HFF-Myc (cell line): ENCODE data around the gene WDR11.
A peak's percentile ranks its signal among the peaks of the same experiment; 100 is the strongest.

ENCODE experiments used
- DNase-seq: peaks from one replicate; pipeline ENCODE4 v3.0.0-alpha.2; 2011; ENCODE audit warnings: low read depth; ENCODE audit errors: extremely low read depth
- H3K4me3 ChIP-seq: replicated peaks from 2 replicates; pipeline ENCODE4 v1.5.1; 2011; ENCODE audit warnings: low read depth, mild to moderate bottlenecking, control low read depth, low read length
- CTCF ChIP-seq: IDR thresholded peaks from 2 replicates; pipeline ENCODE4 v1.5.1; 2012; ENCODE audit warnings: mild to moderate bottlenecking, low read depth, low read length, control low read depth; ENCODE audit errors: missing control alignments

The WDR11 gene

GRCh38 chr10:120813085-120813484 lies 38.1 kb upstream of the WDR11 start:
- no peak for TF ChIP-seq CTCF
- no peak overlapping the region for H3K4me3 ChIP-seq
- no peak for DNase-seq

DNA sequence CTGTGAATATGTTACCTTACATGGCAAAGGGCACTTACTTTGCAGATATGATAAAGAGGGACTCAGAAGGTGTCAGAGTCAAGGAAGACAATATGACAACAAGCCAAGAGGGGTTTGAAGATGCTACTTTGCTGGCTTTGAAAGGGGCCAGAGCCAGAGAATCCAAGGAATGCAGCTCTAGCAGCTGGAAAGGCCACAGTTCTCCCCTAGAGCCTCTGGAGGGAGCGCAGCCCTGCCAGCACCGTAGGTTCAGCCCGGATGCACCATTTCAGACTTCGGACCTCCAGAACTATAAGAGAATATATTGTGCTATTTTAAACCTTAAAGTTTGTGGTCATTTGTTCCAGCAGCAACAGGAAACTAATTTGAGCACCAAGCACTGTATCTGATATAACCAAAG lies 32.9 kb upstream of the WDR11 start:
- DNase-seq, result no peak

GRCh38 chr10:120819366-120819765 lies 31.8 kb upstream of the WDR11 start:
- no peak for DNase-seq

More for the DNA sequence above, 32.9 kb upstream of the WDR11 start:
- TF ChIP-seq CTCF, result no peak
- no peak overlapping the region for H3K4me3 ChIP-seq

DNA sequence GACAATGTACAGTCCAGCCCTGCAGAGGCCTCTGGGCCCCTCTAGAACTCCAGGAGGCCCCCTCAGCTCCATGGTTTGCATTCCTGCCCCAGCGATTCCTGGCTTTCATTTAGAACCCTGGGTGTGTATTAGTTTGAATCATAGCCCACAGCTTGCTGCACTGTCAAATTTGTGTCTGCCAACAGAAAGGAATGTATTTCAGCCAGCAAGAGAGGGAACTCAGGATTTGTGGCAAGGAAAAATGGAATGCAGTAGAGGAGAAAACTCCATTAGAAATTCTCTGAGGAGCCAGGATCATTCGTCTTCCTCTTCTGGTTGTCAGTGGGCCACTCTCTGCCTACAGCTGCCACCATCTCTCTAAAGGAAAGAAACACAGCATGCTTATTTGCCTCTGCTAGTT lies 27.9 kb upstream of the WDR11 start:
- no peak for TF ChIP-seq CTCF
- DNase-seq, result no peak
- H3K4me3 ChIP-seq, result no peak overlapping the region

More at GRCh38 chr10:120819366-120819765, 31.8 kb upstream of the WDR11 start:
- no peak for TF ChIP-seq CTCF
- H3K4me3 ChIP-seq, result no peak overlapping the region

GRCh38 chr10:120824881-120825309 lies 26.3 kb upstream of the WDR11 start:
- no peak overlapping the region for H3K4me3 ChIP-seq
- peak; percentile 54 for TF ChIP-seq CTCF
- DNase-seq, result peak; percentile 1

- DNase-seq, result no peak
- H3K4me3 ChIP-seq, result no peak overlapping the region
- TF ChIP-seq CTCF, result no peak
These were observed 25.0 kb upstream of the WDR11 start for GRCh38 chr10:120825878-120826769.
